Adipose tissue (tissue), 3 donors: Measurements from ENCODE around the gene FTH1. TPM values are rescaled to one million over a fixed set of nuclear protein-coding genes. Genes with fewer than 3 reads are reported as not detected.

ENCODE experiments used
- H3K27ac ChIP-seq: one replicate; pipeline ENCODE4 v1.5.1; 2013; ENCODE audit warnings: low read depth, low read length
- WGBS, 3 donors: extraction: QIAGEN DNeasy Blood & Tissue Kit; methylation state at CpG; one replicate each; pipeline ENCODE4 v1.1.7; 2013; 5-methylcytosine and 5-hydroxymethylcytosine counted together
- polyA plus RNA-seq, 3 donors: library from polyadenylated mRNA; stranded (reverse); fragments of 200-250 nt; gene quantifications; one replicate each; pipeline ENCODE4 v1.2.3, GENCODE V29; 2013
- donor health status: healthy with polysubstance abuse.
- donor health status: Bipolar disorder and iron deficiency.
- donor health status: healthy.

Gene FTH1
- polyA plus RNA-seq, 3 donors: 2,935 to 16,025 (median 7,473) TPM

- WGBS, 3 donors: 82 to 95% (median 92%) methylated on average over 2 of the region's 2 CpGs
- no peak overlapping the region for H3K27ac ChIP-seq
Measured at GRCh38 chr11:61925736-61926135, 41.7 kb downstream of the FTH1 start.

GRCh38 chr11:61924064-61924455 is 43.4 kb downstream of the FTH1 start:
- 49 to 69% (median 55%) methylated on average over 6 of the region's 6 CpGs for WGBS, 3 donors
- H3K27ac ChIP-seq: peak overlapping the region; percentile 61

- 38 to 49% (median 43%) methylated on average over 18 of the region's 18 CpGs for WGBS, 3 donors
Measured at GRCh38 chr11:61923166-61924063, 44.0 kb downstream of the FTH1 start.

GRCh38 chr11:61922539-61922938 is 44.9 kb downstream of the FTH1 start:
- WGBS, 3 donors: 13 to 75% (median 16%) methylated on average over 6 of the region's 6 CpGs
- H3K27ac ChIP-seq: peak overlapping the region; percentile 56

More at GRCh38 chr11:61923166-61924063, 44.0 kb downstream of the FTH1 start:
- peak overlapping the region; percentile 61 for H3K27ac ChIP-seq

DNA sequence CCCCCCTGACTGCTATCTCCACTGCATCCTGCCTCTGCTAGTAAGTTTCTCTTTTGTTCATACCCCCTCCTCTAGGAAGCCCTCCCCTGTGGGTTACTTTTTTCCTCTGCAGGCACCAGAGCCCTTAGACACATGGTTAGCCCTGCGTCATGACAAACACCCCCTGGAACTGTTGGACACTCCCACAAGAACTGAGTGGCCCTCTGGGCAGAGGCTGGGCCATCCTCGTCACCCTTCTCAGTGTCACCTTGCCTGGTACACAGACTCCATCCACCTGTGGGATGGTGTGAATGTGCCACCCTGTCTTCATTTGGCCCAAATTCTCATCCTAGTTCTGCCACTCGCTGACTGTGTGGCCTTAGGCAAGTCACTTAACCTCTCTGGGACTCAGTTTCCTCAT is 46.0 kb downstream of the FTH1 start:
- H3K27ac ChIP-seq: no peak overlapping the region
- WGBS, 3 donors: 83 to 89% (median 89%) methylated on average over 3 of the region's 3 CpGs

DNA sequence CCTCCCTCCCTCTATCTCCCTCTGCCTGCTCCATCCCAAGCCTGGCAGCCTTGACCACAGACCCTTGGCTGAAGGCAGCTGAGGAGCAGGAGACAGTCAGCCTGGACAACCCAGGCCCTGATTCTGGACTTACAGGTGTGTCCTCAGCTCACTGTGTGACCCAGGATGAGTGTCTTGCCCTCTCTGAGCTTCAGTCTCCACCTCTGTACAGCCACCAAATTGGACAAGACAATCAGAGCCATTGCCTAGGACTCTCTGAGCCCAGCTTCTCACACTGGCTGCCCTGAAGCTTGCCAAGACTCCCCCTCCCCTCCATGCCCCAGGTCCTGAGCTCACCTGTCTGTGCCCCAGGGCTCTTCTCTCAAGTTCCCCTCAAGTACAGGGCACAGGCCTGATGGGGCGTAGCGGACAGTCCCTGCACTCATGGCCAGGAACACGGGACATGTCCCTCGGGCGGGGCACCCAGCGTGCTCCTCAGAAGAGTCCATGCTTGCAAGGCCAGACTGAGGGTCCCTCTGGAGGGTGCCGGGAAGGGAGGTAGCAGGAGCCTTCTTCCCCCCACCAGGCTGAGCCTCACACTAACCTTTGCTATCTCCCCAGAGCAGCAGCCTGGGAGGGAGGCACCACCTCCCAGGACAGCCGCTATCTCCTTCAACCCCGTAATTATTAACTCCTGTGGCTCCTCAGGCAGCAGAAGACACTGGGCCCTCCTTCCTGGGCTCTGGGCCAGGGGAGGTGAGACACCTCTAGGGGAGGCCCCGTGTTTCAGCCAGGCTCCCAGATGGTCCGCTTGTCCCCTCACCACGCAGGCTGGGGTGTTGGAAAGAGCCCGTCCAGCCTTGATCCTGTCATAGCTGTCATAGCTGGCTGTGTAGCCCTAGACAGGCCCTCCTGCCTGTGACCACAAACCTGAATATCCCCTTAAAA is 47.5 kb downstream of the FTH1 start:
- 61 to 87% (median 80%) methylated on average over 13 of the region's 13 CpGs for WGBS, 3 donors
- no peak overlapping the region for H3K27ac ChIP-seq

GRCh38 chr11:61918938-61919704 is 48.3 kb downstream of the FTH1 start:
- no peak overlapping the region for H3K27ac ChIP-seq
- WGBS, 3 donors: 48 to 77% (median 65%) methylated on average over 6 of the region's 6 CpGs

DNA sequence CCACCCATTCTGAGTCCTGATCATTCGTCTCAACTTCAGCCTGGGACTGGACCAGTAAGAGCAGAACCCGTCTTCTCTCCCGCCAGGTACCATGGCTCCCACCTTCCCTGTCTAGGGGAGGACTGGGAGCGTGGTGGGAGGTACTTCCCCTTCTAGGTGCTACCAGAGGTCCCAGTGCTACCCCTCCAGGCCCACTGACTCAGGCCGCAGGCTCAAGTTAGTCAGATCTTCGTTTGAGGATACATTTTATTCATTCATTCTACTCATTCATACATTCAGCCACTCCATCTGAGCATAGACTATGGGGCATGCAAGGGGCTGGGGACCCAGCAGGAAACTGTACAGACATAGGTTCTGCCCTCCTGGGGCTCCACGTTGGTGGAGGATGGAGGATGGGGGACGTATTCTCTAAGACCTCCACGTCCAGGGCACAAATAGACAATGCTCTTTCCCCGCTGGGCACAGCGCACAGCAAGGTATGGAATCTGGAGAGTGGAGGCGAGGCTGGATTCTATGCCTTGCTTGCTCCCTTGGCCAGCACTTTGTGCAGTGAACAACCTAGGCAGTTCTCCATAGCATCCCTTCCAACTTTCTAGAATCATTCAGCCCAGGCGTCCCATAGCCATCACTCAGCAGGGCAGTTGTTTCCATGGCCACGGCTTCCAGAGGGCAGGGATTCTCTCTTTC is 49.0 kb downstream of the FTH1 start:
- no peak overlapping the region for H3K27ac ChIP-seq
- 75 to 81% (median 78%) methylated on average over 14 of the region's 14 CpGs for WGBS, 3 donors

GRCh38 chr11:61917334-61918109 is 49.9 kb downstream of the FTH1 start, which contains the start of gene RAB3IL1:
TSS of gene RAB3IL1 (minus strand) at chr11:61917566. CDS start at chr11:61917367, 199 bp downstream.
- no peak within 1 kb of the TSS for H3K27ac ChIP-seq
- WGBS, 3 donors: 2 to 3% (median 2%) methylated on average over 32 to 74 of the region's 74 CpGs

GRCh38 chr11:61916737-61917333 is 50.6 kb downstream of the FTH1 start:
- H3K27ac ChIP-seq: no peak overlapping the region
- whole genome bisulfite sequencing, 3 donors: 4 to 6% (median 5%) methylated on average over 32 of the region's 32 CpGs

DNA sequence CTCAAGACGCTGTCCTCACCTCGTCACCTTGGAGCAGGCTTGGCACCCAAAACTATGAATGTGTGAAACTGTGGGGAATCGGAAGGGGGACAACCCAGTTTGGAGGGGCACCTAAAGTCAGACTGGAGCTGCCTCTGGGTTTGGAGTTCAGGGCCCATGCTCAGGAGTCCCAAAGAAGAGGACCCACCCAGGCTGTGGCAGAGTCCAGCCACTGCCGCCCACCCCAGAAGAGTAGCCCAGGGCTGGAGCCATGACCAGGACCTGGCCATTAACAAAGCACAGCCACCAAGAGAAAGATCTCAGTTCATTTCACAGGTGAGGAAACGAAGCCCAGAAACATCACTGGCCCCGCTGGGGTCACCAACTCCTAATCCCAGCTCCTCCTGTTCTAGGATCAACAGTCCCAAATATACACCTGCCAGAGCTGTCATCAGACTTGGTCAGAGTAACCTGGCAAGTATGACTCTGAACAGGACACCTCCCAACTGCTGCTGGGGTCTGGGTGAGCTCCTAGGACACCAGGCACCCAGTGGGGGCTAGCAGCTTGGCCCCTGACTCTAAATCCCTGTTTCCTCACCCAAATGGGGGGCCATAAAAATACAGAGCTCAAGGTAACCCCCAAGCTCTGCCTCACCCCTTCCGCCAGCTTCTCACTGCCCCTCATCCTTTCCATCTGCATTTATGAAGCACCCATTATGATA is 52.8 kb downstream of the FTH1 start:
- H3K27ac ChIP-seq: no peak overlapping the region
- WGBS, 3 donors: 87 to 90% (median 88%) methylated on average over 7 of the region's 7 CpGs

Other genes starting within 250 kb of the FTH1 start
- gene MYRF, start 215.0 kb downstream of the FTH1 start, polyA plus RNA-seq: 10 to 100 TPM in 1 of 3 donors, 1 to 10 TPM in 2; 4.0 to 13.4 (median 7.5) TPM
- gene TMEM258, start 175.0 kb downstream of the FTH1 start, polyA plus RNA-seq: 100 to 1,000 TPM; 163 to 234 (median 214) TPM
- 1 to 10 TPM; 4.8 to 6.5 (median 6.3) TPM for gene FEN1, start 174.7 kb downstream of the FTH1 start, polyA plus RNA-seq
- gene FADS1, start 150.6 kb downstream of the FTH1 start, polyA plus RNA-seq: 10 to 100 TPM in 2 of 3 donors, 1 to 10 TPM in 1; 5.9 to 33.6 (median 29.6) TPM
- gene FADS2, start 139.3 kb downstream of the FTH1 start, polyA plus RNA-seq: 10 to 100 TPM; 10.2 to 42.1 (median 27.9) TPM
- gene FADS3, start 76.1 kb downstream of the FTH1 start, polyA plus RNA-seq: 100 to 1,000 TPM in 1 of 3 donors, 10 to 100 TPM in 2; 32.5 to 267 (median 64.1) TPM
- 10 to 100 TPM in 2 of 3 donors, 1 to 10 TPM in 1; 4.0 to 44.5 (median 16.4) TPM for gene RAB3IL1, start 50.1 kb downstream of the FTH1 start, polyA plus RNA-seq
- 10 to 100 TPM in 1 of 3 donors, 1 to 10 TPM in 2; 3.0 to 14.8 (median 5.2) TPM for gene BEST1, start 17.3 kb downstream of the FTH1 start, polyA plus RNA-seq
- 1 to 10 TPM; 3.6 to 4.3 (median 4.0) TPM for gene INCENP, start 156.4 kb upstream of the FTH1 start, polyA plus RNA-seq
- not detected for gene SCGB1D1, start 222.6 kb upstream of the FTH1 start, polyA plus RNA-seq
- 1 to 10 TPM in 2 of 3 donors, not detected in 1; 2.6 to 9.8 TPM for gene SCGB2A1, start 241.0 kb upstream of the FTH1 start, polyA plus RNA-seq